ENCODE results near the gene LCT. TPM values are rescaled to one million over a fixed set of nuclear protein-coding genes. Genes with fewer than 3 reads are reported as not detected.

The LCT gene
- total and polyA plus RNA-seq, 9 of the 15 experiments (the other 6 are each of a cell fraction or from before 2014, with no cell fraction given), result 0.01 to 0.04 (median 0.03) TPM; not detected in 4

DNA sequence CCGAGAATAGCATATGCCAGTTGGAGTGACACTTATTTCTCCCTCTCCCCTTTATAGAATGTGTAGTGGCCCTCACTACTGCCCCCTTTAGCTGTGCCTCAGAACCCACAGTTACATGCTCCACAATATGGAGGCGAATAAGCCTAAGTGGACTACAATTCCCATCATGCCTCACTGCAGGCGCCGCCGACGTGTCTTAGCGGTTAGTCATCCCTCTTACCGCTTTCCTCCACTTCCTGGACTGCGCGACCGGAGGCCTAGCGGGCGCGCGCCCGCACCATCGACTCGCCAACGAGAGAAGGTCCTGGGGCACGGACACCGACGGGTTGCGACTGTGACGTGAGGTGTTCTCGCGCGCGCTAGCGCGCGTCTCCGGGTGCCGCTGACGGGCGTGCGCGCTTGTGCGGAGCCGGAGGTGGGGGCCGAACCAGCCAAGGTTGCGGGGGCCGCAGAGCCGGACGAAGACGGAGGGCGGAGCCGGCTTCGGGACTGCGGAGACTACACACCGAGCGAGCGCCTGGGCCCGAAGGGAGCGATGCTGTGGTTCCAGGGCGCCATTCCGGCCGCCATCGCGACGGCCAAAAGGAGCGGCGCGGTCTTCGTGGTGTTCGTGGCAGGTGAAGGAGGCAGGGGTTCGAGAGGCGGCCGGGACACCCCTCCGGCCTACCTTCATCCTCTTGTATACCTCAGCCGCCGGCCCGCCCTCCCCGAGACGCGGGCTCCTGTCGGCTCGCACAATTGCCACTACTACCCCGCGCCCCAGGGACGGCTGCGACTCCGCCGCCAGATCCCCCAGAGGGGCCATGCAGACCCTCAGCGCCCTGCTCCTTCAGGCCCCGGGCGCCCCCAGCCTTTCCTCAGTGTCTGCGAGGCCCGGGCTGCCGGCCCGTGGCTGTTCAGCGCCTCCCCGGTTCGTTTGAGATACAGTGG is 95.3 kb downstream of the LCT start, which contains the start of gene UBXN4 (continued):
- TF ChIP-seq SETDB1 (IDR thresholded peaks at IDR 0.05; ENCODE audit: low read length) (no peak), NFIC (IDR thresholded peaks at IDR 0.05) (0 out of 2 replicates have a peak, but pooled peaks have one; percentile 3), ZNF76 (CRISPR knock-in tag; IDR thresholded peaks at IDR 0.05; ENCODE audit: borderline replicate concordance) (no peak), HDGF (IDR thresholded peaks at IDR 0.05) (no peak; the same call in 1 of the 2 replicates), MEF2A (IDR thresholded peaks at IDR 0.05; ENCODE audit: control insufficient read depth, low read depth, low read length) (no peak), NFIX (CRISPR knock-in tag; IDR thresholded peaks at IDR 0.05; ENCODE audit: low read depth) (no peak), ZBTB8A (IDR thresholded peaks at IDR 0.05; ENCODE audit: partially characterized antibody) (no peak), RBM34 (IDR thresholded peaks at IDR 0.05; ENCODE audit: borderline replicate concordance, insufficient read depth, low read length) (no peak), MCM5 (IDR thresholded peaks at IDR 0.05; ENCODE audit: low read depth) (no peak), HDAC2 (IDR thresholded peaks at IDR 0.05) (0 out of 2 replicates have a peak, but pooled peaks have one; percentile 30)
- TF ChIP-seq, protein P1, sequence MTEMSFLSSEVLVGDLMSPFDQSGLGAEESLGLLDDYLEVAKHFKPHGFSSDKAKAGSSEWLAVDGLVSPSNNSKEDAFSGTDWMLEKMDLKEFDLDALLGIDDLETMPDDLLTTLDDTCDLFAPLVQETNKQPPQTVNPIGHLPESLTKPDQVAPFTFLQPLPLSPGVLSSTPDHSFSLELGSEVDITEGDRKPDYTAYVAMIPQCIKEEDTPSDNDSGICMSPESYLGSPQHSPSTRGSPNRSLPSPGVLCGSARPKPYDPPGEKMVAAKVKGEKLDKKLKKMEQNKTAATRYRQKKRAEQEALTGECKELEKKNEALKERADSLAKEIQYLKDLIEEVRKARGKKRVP (CRISPR knock-in tag; IDR thresholded peaks at IDR 0.05), result no peak
- TF ChIP-seq, protein P2, sequence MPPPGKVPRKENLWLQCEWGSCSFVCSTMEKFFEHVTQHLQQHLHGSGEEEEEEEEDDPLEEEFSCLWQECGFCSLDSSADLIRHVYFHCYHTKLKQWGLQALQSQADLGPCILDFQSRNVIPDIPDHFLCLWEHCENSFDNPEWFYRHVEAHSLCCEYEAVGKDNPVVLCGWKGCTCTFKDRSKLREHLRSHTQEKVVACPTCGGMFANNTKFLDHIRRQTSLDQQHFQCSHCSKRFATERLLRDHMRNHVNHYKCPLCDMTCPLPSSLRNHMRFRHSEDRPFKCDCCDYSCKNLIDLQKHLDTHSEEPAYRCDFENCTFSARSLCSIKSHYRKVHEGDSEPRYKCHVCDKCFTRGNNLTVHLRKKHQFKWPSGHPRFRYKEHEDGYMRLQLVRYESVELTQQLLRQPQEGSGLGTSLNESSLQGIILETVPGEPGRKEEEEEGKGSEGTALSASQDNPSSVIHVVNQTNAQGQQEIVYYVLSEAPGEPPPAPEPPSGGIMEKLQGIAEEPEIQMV (tag; conservative IDR thresholded peaks at IDR 0.05; ENCODE audit: low read depth), result no peak
- TF ChIP-seq, protein P3, sequence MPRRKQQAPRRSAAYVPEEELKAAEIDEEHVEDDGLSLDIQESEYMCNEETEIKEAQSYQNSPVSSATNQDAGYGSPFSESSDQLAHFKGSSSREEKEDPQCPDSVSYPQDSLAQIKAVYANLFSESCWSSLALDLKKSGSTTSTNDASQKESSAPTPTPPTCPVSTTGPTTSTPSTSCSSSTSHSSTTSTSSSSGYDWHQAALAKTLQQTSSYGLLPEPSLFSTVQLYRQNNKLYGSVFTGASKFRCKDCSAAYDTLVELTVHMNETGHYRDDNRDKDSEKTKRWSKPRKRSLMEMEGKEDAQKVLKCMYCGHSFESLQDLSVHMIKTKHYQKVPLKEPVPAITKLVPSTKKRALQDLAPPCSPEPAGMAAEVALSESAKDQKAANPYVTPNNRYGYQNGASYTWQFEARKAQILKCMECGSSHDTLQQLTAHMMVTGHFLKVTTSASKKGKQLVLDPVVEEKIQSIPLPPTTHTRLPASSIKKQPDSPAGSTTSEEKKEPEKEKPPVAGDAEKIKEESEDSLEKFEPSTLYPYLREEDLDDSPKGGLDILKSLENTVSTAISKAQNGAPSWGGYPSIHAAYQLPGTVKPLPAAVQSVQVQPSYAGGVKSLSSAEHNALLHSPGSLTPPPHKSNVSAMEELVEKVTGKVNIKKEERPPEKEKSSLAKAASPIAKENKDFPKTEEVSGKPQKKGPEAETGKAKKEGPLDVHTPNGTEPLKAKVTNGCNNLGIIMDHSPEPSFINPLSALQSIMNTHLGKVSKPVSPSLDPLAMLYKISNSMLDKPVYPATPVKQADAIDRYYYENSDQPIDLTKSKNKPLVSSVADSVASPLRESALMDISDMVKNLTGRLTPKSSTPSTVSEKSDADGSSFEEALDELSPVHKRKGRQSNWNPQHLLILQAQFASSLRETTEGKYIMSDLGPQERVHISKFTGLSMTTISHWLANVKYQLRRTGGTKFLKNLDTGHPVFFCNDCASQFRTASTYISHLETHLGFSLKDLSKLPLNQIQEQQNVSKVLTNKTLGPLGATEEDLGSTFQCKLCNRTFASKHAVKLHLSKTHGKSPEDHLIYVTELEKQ (CRISPR knock-in tag; IDR thresholded peaks at IDR 0.05), result no peak
- TF ChIP-seq, protein P4, sequence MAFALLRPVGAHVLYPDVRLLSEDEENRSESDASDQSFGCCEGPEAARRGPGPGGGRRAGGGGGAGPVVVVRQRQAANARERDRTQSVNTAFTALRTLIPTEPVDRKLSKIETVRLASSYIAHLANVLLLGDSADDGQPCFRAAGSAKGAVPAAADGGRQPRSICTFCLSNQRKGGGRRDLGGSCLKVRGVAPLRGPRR (CRISPR knock-in tag; IDR thresholded peaks at IDR 0.05), result no peak
- TF ChIP-seq, protein P5, sequence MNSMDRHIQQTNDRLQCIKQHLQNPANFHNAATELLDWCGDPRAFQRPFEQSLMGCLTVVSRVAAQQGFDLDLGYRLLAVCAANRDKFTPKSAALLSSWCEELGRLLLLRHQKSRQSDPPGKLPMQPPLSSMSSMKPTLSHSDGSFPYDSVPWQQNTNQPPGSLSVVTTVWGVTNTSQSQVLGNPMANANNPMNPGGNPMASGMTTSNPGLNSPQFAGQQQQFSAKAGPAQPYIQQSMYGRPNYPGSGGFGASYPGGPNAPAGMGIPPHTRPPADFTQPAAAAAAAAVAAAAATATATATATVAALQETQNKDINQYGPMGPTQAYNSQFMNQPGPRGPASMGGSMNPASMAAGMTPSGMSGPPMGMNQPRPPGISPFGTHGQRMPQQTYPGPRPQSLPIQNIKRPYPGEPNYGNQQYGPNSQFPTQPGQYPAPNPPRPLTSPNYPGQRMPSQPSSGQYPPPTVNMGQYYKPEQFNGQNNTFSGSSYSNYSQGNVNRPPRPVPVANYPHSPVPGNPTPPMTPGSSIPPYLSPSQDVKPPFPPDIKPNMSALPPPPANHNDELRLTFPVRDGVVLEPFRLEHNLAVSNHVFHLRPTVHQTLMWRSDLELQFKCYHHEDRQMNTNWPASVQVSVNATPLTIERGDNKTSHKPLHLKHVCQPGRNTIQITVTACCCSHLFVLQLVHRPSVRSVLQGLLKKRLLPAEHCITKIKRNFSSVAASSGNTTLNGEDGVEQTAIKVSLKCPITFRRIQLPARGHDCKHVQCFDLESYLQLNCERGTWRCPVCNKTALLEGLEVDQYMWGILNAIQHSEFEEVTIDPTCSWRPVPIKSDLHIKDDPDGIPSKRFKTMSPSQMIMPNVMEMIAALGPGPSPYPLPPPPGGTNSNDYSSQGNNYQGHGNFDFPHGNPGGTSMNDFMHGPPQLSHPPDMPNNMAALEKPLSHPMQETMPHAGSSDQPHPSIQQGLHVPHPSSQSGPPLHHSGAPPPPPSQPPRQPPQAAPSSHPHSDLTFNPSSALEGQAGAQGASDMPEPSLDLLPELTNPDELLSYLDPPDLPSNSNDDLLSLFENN (IDR thresholded peaks at IDR 0.05; ENCODE audit: low read depth in 2 of 2, low read length in 2 of 2), result no peak; a peak in 1 of 4 replicates

All from K562 (cell line).